WTC11 (cell line): ENCODE results near the gene ZNF292. TPM values are rescaled to one million over a fixed set of nuclear protein-coding genes. Genes with fewer than 3 reads are reported as not detected.

Source experiments
- ATAC-seq: fragments of 200-7000 bp; cut with Tn5 transposase; 2 replicates; pipeline ENCODE4 v1.10.0; 2021; ENCODE audit warnings: mild to moderate bottlenecking, moderate library complexity
- CTCF ChIA-PET: fragments of 300-600 bp; sonication (Branson Sonifier 250); formaldehyde crosslinking; loops from one replicate; lab custom pipeline; 2021; ENCODE audit warnings: antibody characterized with exemption; lab: Charles Lee
- POLR2A ChIA-PET: fragments of 350-600 bp; sonication (Branson Sonifier 250); formaldehyde crosslinking; loops from one replicate; lab custom pipeline; 2021; ENCODE audit warnings: antibody characterized with exemption; lab: Charles Lee
- DNase-seq: peaks from one replicate; pipeline ENCODE4 v3.0.0; 2021; ENCODE audit warnings: low spot score
- H3K27ac Mint-ChIP-seq: 2 replicates; pipeline ENCODE4 v1.8.0; 2021; ENCODE audit warnings: mixed read lengths
- H3K27me3 Mint-ChIP-seq: 2 replicates; pipeline ENCODE4 v1.8.0; 2021; ENCODE audit warnings: low read depth, mild to moderate bottlenecking, moderate library complexity, mixed read lengths
- H3K36me3 Mint-ChIP-seq: 2 replicates; pipeline ENCODE4 v1.8.0; 2021; ENCODE audit warnings: mixed read lengths
- H3K4me1 Mint-ChIP-seq: 2 replicates; pipeline ENCODE4 v1.8.0; 2022; ENCODE audit warnings: mixed read lengths
- H3K4me3 Mint-ChIP-seq: 2 replicates; pipeline ENCODE4 v1.8.0; 2021; ENCODE audit warnings: mild to moderate bottlenecking, moderate library complexity, mixed read lengths
- H3K9me3 Mint-ChIP-seq: 2 replicates; pipeline ENCODE4 v1.8.0; 2021; ENCODE audit warnings: mixed read lengths
- ATF3 ChIP-seq: sonication (generic); formaldehyde crosslinking; conservative IDR thresholded peaks from 2 replicates; pipeline ENCODE4 v1.8.1; 2022; ENCODE audit warnings: mild to moderate bottlenecking, missing genetic modification reagents
- ELF4 ChIP-seq: sonication (generic); formaldehyde crosslinking; IDR thresholded peaks from 2 replicates; pipeline ENCODE4 v1.8.1; 2022; ENCODE audit warnings: low read depth, mild to moderate bottlenecking, moderate library complexity, missing genetic modification reagents
- HMGA2 ChIP-seq: fragments of 250-450 bp; sonication (Bioruptor Pico); IDR thresholded peaks from 2 replicates; pipeline ENCODE4 v1.4.0; 2021; ENCODE audit warnings: mild to moderate bottlenecking, moderate library complexity
- MAX ChIP-seq: sonication (generic); formaldehyde crosslinking; IDR thresholded peaks from 2 replicates; pipeline ENCODE4 v1.8.0; 2022; ENCODE audit warnings: mild to moderate bottlenecking, missing genetic modification reagents
- MLX ChIP-seq: sonication (generic); formaldehyde crosslinking; IDR thresholded peaks from 2 replicates; pipeline ENCODE4 v1.8.1; 2023; ENCODE audit warnings: mild to moderate bottlenecking, missing genetic modification reagents, moderate library complexity
- RELA ChIP-seq: sonication (generic); formaldehyde crosslinking; IDR thresholded peaks from 2 replicates; pipeline ENCODE4 v1.8.1; 2022; ENCODE audit warnings: missing genetic modification reagents, mild to moderate bottlenecking, borderline replicate concordance
- ZNF121 ChIP-seq: sonication (generic); formaldehyde crosslinking; IDR thresholded peaks from 2 replicates; pipeline ENCODE4 v1.8.0; 2023; ENCODE audit warnings: missing genetic modification reagents
- ZNF532 ChIP-seq: fragments of 250-450 bp; sonication (Bioruptor Pico); IDR thresholded peaks from 2 replicates; pipeline ENCODE4 v1.9.0; 2021; ENCODE audit warnings: mild to moderate bottlenecking, borderline replicate concordance
- total RNA-seq: library from RNA; stranded (reverse); gene quantifications from 3 replicates; pipeline ENCODE4 v1.2.3, GENCODE V29; 2021

ZNF292 gene
- total RNA-seq, 1 experiment from 2014 or later, result 42.1 TPM

GRCh38 chr6:87118054-87118453 lies 37.3 kb upstream of the ZNF292 start:
- Mint-ChIP-seq H3K4me3 (no peak overlapping the region), H3K27ac (no peak overlapping the region), H3K4me1 (peaks cover 12% of the 10 kb centered on the region), H3K27me3 (peaks cover 13% of the 10 kb centered on the region), H3K36me3 (peaks cover 6% of the 10 kb centered on the region; the same call in 1 of the 2 replicates), H3K9me3 (peaks cover 15% of the 10 kb centered on the region)
- CTCF ChIA-PET, result no interaction called here
- no peak for TF ChIP-seq MAX
- TF ChIP-seq ZNF532 (CRISPR knock-in tag), result no peak
- no peak for TF ChIP-seq ATF3 (CRISPR knock-in tag)
- ATAC-seq (no peak), DNase-seq (no peak)
- POLR2A ChIA-PET, result no interaction called here

GRCh38 chr6:87122477-87122876 lies 32.9 kb upstream of the ZNF292 start:
- ChIA-PET POLR2A (no interaction called here), CTCF (interaction anchor here (0.8 to 2.7 kb wide), 3 partner anchors 43 to 270 kb away, joined by 3 to 13 read pairs (median 3); no protein-coding TSS in a partner anchor)
- TF ChIP-seq MAX (peak; percentile 51; the same call in 1 of the 2 replicates), ELF4 (CRISPR knock-in tag) (no peak), ZNF121 (0 out of 2 replicates have a peak, but pooled peaks have one; percentile 2)
- Mint-ChIP-seq H3K4me3 (peak overlapping the region; percentile 42), H3K27me3 (peaks cover 13% of the 10 kb centered on the region), H3K27ac (no peak overlapping the region), H3K4me1 (no peaks in the 10 kb centered on the region), H3K36me3 (peaks cover 6% of the 10 kb centered on the region; the same call in 1 of the 2 replicates), H3K9me3 (peaks cover 15% of the 10 kb centered on the region)
- ATAC-seq (peak; percentile 90), DNase-seq (peak; percentile 58)

GRCh38 chr6:87124074-87124473 lies 31.3 kb upstream of the ZNF292 start:
- POLR2A ChIA-PET, result no interaction called here
- TF ChIP-seq HMGA2, result peak; percentile 90
- TF ChIP-seq RELA (CRISPR knock-in tag), result no peak
- no peak for TF ChIP-seq ZNF532 (CRISPR knock-in tag)
- TF ChIP-seq MLX (CRISPR knock-in tag), result no peak
- Mint-ChIP-seq H3K9me3 (peaks cover 15% of the 10 kb centered on the region), H3K4me3 (no peak overlapping the region), H3K27me3 (peaks cover 13% of the 10 kb centered on the region), H3K4me1 (no peaks in the 10 kb centered on the region), H3K36me3 (peaks cover 6% of the 10 kb centered on the region; the same call in 1 of the 2 replicates), H3K27ac (no peak overlapping the region)
- ATAC-seq (no peak), DNase-seq (no peak)
- CTCF ChIA-PET, result interaction anchor here (2.7 kb wide), 1 partner anchor 45 kb away, joined by 13 read pairs; no protein-coding TSS in a partner anchor
